Left colon (tissue), 2 donors: ENCODE results near the gene CYB561. TPM values are rescaled to one million over a fixed set of nuclear protein-coding genes. Genes with fewer than 3 reads are reported as not detected.

Source experiments
- ATAC-seq: fragments of 200-7000 bp; cut with Tn5 transposase; one replicate; pipeline ENCODE4 v1.9.1; 2020; ENCODE audit warnings: mild to moderate bottlenecking, moderate library complexity
- DNase-seq, 2 donors: peaks; one replicate each; pipeline ENCODE4 v3.0.0-alpha.2; 2020
- intact Hi-C, 2 donors: fragments of 100-400 bp; cut with DNase I in 1 of 2; cut with micrococcal nuclease in 1 of 2; formaldehyde crosslinking; loops; one replicate each; pipeline versions ENCODE4 v1.11.2 to v1.14.0; 2022; cut with DNase I, micrococcal nuclease
- total RNA-seq, 2 donors: library from RNA; stranded (reverse); fragmentation: NEBNext Ultra II Directional; extraction: Animal tissue kit (Norgen Biotek cat#: 25700); gene quantifications; one replicate each; pipeline ENCODE4 v1.2.1, GENCODE V29; 2021
- donor health status: DM: no; HTN: no; CAD: no.
- donor health status: DM: yes; HTN: yes; CAD: no.

CYB561 gene
- total RNA-seq, 2 donors from 2014 or later, result 59.6 to 66.6 TPM

- ATAC-seq, result no peak
- no peak for DNase-seq
- intact Hi-C loops, result loop anchor here in 1 of 2 donors (2.0 kb wide), 1 partner anchor 189 kb away; no protein-coding TSS in a partner anchor
Observed at GRCh38 chr17:63423963-63424362, 22.1 kb downstream of the CYB561 start.

GRCh38 chr17:63423251-63423950 lies 22.7 kb downstream of the CYB561 start:
- DNase-seq (no peak), ATAC-seq (no peak)
- intact Hi-C loops, result no loop called here

GRCh38 chr17:63421681-63422645 lies 24.1 kb downstream of the CYB561 start:
- DNase-seq, result no peak
- intact Hi-C loops, result no loop called here
- no peak for ATAC-seq

GRCh38 chr17:63420868-63421680 lies 25.0 kb downstream of the CYB561 start:
- ATAC-seq (no peak), DNase-seq (no peak)
- intact Hi-C loops, result no loop called here

GRCh38 chr17:63419949-63420867 lies 25.9 kb downstream of the CYB561 start:
- ATAC-seq (no peak), DNase-seq (no peak)
- intact Hi-C loops, result no loop called here

- intact Hi-C loops, result no loop called here
- no peak for ATAC-seq
- no peak for DNase-seq
Observed at GRCh38 chr17:63419398-63419797, 26.7 kb downstream of the CYB561 start.

GRCh38 chr17:63418540-63418939 lies 27.6 kb downstream of the CYB561 start:
- DNase-seq, result no peak
- ATAC-seq, result no peak
- intact Hi-C loops, result no loop called here

GRCh38 chr17:63414222-63414621 lies 31.9 kb downstream of the CYB561 start:
- no peak for ATAC-seq
- intact Hi-C loops, result no loop called here
- no peak for DNase-seq

- ATAC-seq (no peak), DNase-seq (no peak)
- intact Hi-C loops, result no loop called here
Observed at GRCh38 chr17:63413128-63413527, 33.0 kb downstream of the CYB561 start.

- DNase-seq (no peak), ATAC-seq (no peak)
- intact Hi-C loops, result no loop called here
Observed at GRCh38 chr17:63412234-63412633, 33.9 kb downstream of the CYB561 start.

- ATAC-seq, result no peak
- intact Hi-C loops, result loop anchor here in 1 of 2 donors (5.0 to 10.0 kb wide), 3 partner anchors 326 to 703 kb away; no protein-coding TSS in a partner anchor
Observed at GRCh38 chr17:63407741-63408330, 38.3 kb downstream of the CYB561 start.

GRCh38 chr17:63406689-63407330 lies 39.3 kb downstream of the CYB561 start:
- DNase-seq, result peak; percentile 58 to 77
- intact Hi-C loops, result loop anchor here in 1 of 2 donors (5.0 to 10.0 kb wide), 3 partner anchors 325 to 702 kb away; no protein-coding TSS in a partner anchor
- peak; percentile 95 for ATAC-seq

More at GRCh38 chr17:63407741-63408330, 38.3 kb downstream of the CYB561 start:
- no peak for DNase-seq

GRCh38 chr17:63405741-63406261 lies 40.3 kb downstream of the CYB561 start:
- ATAC-seq, result peak; percentile 81
- intact Hi-C loops, result loop anchor here in 1 of 2 donors (5.0 to 10.0 kb wide), 3 partner anchors 324 to 701 kb away; no protein-coding TSS in a partner anchor
- no peak for DNase-seq

- ATAC-seq, result no peak
- no peak for DNase-seq
- intact Hi-C loops, result loop anchor here in 1 of 2 donors (5.0 to 10.0 kb wide), 3 partner anchors 323 to 700 kb away; no protein-coding TSS in a partner anchor
Observed at GRCh38 chr17:63405020-63405419, 41.1 kb downstream of the CYB561 start.

GRCh38 chr17:63402431-63403212 lies 43.5 kb downstream of the CYB561 start:
- intact Hi-C loops, result loop anchor here in 1 of 2 donors (10.0 kb wide), 2 partner anchors 408 to 698 kb away; no protein-coding TSS in a partner anchor
- ATAC-seq (no peak), DNase-seq (no peak)

GRCh38 chr17:63399856-63400255 lies 46.2 kb downstream of the CYB561 start:
- intact Hi-C loops, result loop anchor here in 1 of 2 donors (10.0 kb wide), 2 partner anchors 405 to 695 kb away; no protein-coding TSS in a partner anchor
- ATAC-seq (peak; percentile 56), DNase-seq (peak; percentile 25 to 49)
